GM18517 (cell line): Measurements from ENCODE around the gene PPHLN1.

Experiments used
- ATAC-seq: cut with Tn5 transposase; IDR thresholded peaks from one replicate; pipeline ENCODE4 v1.9.1; 2021; ENCODE audit warnings: mild to moderate bottlenecking, moderate library complexity; ENCODE audit not compliant: unreplicated experiment

The PPHLN1 gene

GRCh38 chr12:42474391-42474790 is 148.4 kb downstream of the PPHLN1 start:
- no peak for ATAC-seq

GRCh38 chr12:42475106-42475505 is 149.1 kb downstream of the PPHLN1 start:
- no peak for ATAC-seq

DNA sequence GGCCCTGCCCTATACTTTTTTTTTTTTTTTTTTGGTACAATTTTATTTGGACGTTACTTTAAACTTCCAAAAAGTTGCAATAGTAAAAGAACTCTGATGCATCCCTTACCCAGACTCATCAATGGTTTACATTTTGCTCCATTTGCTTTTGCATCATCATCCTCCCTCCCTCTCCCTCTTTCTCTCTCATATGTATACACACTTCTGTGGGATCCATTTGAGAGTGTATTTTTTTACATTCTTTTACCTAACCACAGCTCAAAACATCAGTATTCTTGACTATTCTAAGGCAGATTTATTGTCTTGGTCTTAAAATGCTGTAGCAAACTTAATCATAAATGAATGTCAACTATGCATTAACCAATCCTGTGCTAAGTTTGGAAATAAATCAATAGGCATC is 152.0 kb downstream of the PPHLN1 start:
- ATAC-seq, result no peak

GRCh38 chr12:42481368-42481767 is 155.4 kb downstream of the PPHLN1 start:
- no peak for ATAC-seq

DNA sequence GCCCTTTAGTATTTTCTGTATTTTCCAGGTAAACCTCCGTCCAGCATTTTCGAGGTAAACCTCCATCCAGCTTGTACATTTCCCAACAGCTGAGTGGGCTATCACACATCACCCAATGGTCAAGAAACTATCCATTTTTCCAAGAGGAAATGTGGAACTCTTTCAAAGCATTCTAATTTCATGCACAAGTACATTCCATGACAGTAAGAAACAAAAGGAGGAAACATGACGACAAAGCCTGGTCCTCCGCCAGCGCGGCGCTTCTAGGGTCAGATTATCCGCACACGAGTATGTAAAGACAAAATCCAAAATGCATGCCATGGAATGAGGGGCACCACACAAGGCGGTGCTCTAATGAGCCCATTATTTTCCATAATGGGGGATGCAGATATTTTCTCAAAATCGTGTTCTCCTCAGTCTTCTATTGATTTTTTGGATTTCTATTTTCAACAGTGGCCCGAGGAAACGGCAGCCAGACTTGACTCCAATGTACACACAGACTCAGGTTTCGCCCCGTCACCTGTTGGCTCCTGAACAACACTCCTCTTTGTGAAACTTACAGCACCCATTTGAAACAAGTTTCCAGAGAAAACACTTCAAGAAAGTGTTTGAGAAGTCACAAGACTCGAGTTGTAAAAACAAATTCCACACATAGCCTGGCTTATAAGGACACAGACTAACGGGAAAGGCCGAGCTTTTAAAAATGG is 156.2 kb downstream of the PPHLN1 start:
- peak; percentile 8 for ATAC-seq

GRCh38 chr12:42482748-42483520 is 157.0 kb downstream of the PPHLN1 start:
- ATAC-seq, result peak; percentile 66

DNA sequence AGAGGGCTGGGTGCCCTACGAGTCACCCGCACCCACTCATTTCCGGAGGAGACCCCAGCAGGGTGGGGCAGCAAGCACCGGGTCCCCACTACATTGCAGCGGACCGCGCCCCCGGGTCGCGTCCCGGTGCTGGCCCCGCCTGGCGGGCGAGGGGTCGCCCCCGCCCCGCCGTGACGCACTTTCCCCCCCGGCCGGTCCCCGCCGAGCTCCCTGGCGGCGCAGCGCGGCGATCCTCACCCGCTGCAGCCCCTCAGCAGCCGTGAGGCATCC is 157.5 kb downstream of the PPHLN1 start:
- ATAC-seq, result peak; percentile 32

DNA sequence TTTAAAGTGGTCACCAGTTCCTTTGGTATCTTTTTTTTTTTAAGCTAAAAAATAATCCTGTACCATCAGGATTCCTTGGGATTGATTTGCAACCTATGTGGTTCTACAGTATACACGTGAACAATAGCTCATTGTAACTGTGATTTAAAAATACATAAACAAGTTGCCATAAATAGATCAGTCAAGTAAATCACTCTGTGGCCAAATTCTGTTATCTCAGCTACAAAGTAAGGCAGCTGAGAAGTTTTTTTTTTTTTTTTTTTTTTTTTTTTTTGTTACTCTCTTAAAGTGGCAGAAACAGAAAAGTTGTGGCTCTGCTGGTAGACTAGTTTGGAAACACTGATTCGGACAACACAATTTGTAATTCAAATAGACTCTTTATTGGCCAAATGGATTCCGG is 159.0 kb downstream of the PPHLN1 start:
- ATAC-seq, result no peak

DNA sequence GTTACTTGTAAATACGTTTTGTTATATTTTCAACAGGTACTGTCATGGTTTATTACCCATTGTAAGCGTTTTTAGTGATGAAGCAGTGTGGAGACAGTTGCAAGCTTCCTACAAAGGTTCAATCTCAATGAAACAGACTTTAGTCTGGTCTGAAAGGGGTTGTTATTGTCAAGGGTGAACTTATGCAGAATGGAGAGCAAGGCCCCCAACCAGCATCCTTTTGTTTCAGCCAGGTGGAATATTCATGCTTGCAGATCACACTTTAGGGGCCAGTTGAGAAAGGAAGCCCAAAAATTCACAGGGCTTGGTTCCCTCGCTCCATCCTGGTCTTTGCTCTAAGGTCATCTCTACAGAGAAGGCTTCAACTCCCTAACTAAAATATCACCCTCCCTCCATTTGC is 159.9 kb downstream of the PPHLN1 start:
- ATAC-seq, result no peak

DNA sequence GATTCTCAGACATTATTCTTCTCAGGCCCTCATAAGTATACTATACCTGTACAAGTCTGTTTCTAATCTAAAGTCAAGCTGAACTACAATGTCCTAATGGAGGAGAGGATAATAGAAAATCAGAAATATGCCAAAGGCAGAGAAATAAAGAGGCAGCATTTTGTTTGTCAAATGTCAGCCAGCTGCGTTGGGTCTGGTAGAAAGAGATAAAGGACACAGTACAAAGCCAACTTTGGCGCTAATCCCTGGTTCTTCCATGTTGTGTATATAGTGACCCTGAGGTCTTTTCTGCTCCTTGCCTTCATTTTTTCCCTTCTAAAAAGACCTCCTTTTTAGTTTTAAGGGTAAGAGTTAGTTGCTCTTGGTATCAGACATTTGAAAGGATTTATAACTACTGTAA is 160.4 kb downstream of the PPHLN1 start:
- ATAC-seq, result no peak

- ATAC-seq, result no peak
Observed at GRCh38 chr12:42490261-42490842, 164.4 kb downstream of the PPHLN1 start.
